Right lobe of liver (tissue), 6 donors: Measurements from ENCODE around the gene UBXN1. TPM values are rescaled to one million over a fixed set of nuclear protein-coding genes. Genes with fewer than 3 reads are reported as not detected.

Source experiments
- ATAC-seq, 4 donors: fragments of 200-7000 bp; cut with Tn5 transposase; one replicate each; pipeline ENCODE4 v1.9.1; 2020; ENCODE audit warnings: mild to moderate bottlenecking in 4 of 4, moderate library complexity in 4 of 4
- DNase-seq, 3 donors: peaks; one replicate each; pipeline ENCODE4 v3.0.0-alpha.2; 2020
- H3K27ac ChIP-seq, 3 donors: fragments of 200-600 bp; one replicate each; pipeline ENCODE4 v1.8.0; 2022
- H3K27me3 ChIP-seq, 2 donors: fragments of 200-600 bp; one replicate each; pipeline ENCODE4 v1.8.0; 2022
- H3K36me3 ChIP-seq, 4 donors: fragments of 200-600 bp; sonication (generic) in 1 of 4; one replicate each; pipeline versions ENCODE4 v1.5.1 to v1.8.0; 2017 to 2022; ENCODE audit warnings: control low read depth in 1 of 4
- H3K4me1 ChIP-seq, 4 donors: fragments of 200-600 bp; sonication (generic) in 1 of 4; one replicate each; pipeline versions ENCODE4 v1.5.1 to v1.8.0; 2017 to 2022; ENCODE audit warnings: control low read depth in 1 of 4
- H3K4me3 ChIP-seq, 3 donors: fragments of 200-600 bp; one replicate each; pipeline ENCODE4 v1.8.0; 2022
- H3K9me3 ChIP-seq, 4 donors: fragments of 200-600 bp; sonication (generic) in 1 of 4; one replicate each; pipeline versions ENCODE4 v1.5.1 to v1.8.0; 2017 to 2022; ENCODE audit warnings: control low read depth in 1 of 4
- POLR2A ChIP-seq: fragments of 450-650 bp; IDR thresholded peaks from one replicate; pipeline ENCODE4 v1.6.1; 2017; ENCODE audit warnings: antibody characterized with exemption, mild to moderate bottlenecking
- WGBS: methylation state at CpG from one replicate; pipeline ENCODE4 v1.1.6; 2018; ENCODE audit warnings: low coverage, low lambda C conversion rate; ENCODE audit not compliant: insufficient coverage; ENCODE audit errors: missing lambda C conversion rate; 5-methylcytosine and 5-hydroxymethylcytosine counted together
- intact Hi-C, 2 donors: fragments of 100-400 bp; cut with DNase I; formaldehyde crosslinking; loops; one replicate each; pipeline versions ENCODE4 v1.11.2 to v1.14.1; 2022
- total RNA-seq, 6 experiments: library from RNA; depleted of rRNA in 2 of 6; stranded (reverse); fragments of >200 nt in 2 of 6; fragmentation: NEBNext Ultra II Directional in 3 of 6; extraction: Animal tissue kit (Norgen Biotek cat#: 25700) in 3 of 6; gene quantifications; one replicate each; pipeline versions ENCODE4 v1.1.0 to v1.2.4, GENCODE V29; 2016 to 2023
- TF ChIP-seq, protein P1 (sequence below), 4 donors: fragments of 200-600 bp in 3 of 4; fragments of 450-650 bp in 1 of 4; IDR thresholded peaks; one replicate each; pipeline versions ENCODE4 v1.5.1 to v1.8.0; 2016 to 2022; ENCODE audit warnings: antibody characterized with exemption in 4 of 4, mild to moderate bottlenecking in 2 of 4
- donor health status: DM: no; HTN: yes; CAD: no.
- donor health status: DM: no; HTN: no; CAD: no.
- donor health status: DM: no; HTN: no; CAD: no.
- donor health status: DM: no; HTN: yes; CAD: no.
- donor health status: DM: no; HTN: yes; CAD: no.

UBXN1 gene
- total RNA-seq, 6 experiments from 2014 or later: 24.7 to 41.9 (median 28.0) TPM

DNA sequence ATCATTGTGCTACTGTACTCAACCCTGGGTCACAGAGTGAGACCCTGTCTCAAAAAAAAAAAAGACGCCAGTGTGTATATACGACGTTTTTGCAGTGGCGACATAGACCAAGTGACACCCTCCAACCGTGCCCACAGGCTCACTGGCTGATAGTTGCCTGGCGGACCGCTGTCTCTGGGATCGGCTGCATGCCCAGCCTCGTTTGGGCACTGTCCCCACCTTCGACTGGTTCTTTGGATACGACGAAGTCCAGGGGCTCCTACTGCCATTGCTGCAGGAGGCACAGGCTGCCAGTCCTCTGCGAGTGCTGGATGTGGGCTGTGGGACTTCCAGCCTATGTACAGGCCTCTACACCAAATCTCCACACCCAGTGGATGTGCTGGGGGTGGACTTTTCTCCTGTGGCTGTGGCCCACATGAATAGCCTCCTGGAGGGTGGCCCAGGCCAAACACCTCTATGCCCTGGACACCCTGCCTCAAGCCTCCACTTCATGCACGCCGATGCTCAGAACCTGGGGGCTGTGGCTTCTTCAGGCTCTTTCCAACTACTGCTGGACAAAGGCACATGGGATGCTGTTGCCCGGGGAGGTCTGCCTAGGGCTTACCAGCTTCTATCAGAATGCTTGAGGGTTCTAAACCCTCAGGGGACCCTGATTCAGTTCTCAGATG, 12.5 kb downstream of the UBXN1 start:
- no peaks in the 10 kb centered on the region for H3K27me3 ChIP-seq
- peaks cover 0 to 48% (median 15%) of the 10 kb centered on the region in 4 donors for H3K4me1 ChIP-seq
- WGBS: 50% methylated on average over 9 of the region's 16 CpGs
- peaks cover 0 to 15% (median 2%) of the 10 kb centered on the region in 4 donors for H3K36me3 ChIP-seq
- no peaks in the 10 kb centered on the region for H3K9me3 ChIP-seq
- ATAC-seq (no peak), DNase-seq (peak in 1 of 3 donors; percentile 55)
- peak overlapping the region; percentile 59 to 81 (median 72) for H3K27ac ChIP-seq
- no peak for TF ChIP-seq POLR2A
- TF ChIP-seq, protein P1, sequence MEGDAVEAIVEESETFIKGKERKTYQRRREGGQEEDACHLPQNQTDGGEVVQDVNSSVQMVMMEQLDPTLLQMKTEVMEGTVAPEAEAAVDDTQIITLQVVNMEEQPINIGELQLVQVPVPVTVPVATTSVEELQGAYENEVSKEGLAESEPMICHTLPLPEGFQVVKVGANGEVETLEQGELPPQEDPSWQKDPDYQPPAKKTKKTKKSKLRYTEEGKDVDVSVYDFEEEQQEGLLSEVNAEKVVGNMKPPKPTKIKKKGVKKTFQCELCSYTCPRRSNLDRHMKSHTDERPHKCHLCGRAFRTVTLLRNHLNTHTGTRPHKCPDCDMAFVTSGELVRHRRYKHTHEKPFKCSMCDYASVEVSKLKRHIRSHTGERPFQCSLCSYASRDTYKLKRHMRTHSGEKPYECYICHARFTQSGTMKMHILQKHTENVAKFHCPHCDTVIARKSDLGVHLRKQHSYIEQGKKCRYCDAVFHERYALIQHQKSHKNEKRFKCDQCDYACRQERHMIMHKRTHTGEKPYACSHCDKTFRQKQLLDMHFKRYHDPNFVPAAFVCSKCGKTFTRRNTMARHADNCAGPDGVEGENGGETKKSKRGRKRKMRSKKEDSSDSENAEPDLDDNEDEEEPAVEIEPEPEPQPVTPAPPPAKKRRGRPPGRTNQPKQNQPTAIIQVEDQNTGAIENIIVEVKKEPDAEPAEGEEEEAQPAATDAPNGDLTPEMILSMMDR (IDR thresholded peaks at IDR 0.05): no peak
- intact Hi-C loops: no loop called here
- peak overlapping the region; percentile 70 to 89 (median 75) for H3K4me3 ChIP-seq

DNA sequence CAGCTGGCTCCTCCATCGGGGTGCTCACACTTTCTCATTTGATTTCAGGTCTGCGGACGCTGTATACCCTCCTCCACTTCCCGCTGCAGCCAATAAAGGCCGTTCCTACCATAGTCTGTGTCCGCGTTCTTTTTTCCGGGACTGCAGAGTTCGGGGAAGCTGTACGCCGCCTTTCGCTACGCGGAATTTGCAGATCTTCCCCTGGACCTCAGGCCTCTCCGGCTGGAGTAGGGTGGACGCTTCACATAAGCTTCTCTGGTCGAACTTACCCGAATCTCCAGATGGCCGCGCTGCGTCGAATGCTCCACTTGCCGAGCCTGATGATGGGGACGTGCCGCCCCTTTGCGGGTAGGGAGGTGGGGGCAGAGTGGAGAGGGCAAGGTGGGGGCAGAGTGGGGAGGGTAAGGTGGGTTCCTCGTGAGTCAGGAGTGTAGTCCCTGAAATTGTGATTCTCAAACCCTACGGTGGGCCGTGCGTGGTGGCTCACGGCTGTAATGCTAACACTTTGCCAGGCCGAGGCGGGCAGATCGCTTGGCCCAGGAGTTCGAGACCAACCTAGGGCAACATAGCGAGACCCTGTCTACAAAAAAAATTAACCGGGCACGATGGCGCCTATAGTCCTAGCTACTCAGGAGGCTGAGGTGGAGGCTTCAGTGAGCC, 13.1 kb downstream of the UBXN1 start:
- peak overlapping the region; percentile 59 to 81 (median 72) for H3K27ac ChIP-seq
- TF ChIP-seq POLR2A: no peak
- peak in 2 of 3 donors; percentile 45 to 73 for DNase-seq
- intact Hi-C loops: no loop called here
- peak in 3 of 4 donors; percentile 19 to 44 (median 22) for ATAC-seq
- H3K4me3 ChIP-seq: peak overlapping the region; percentile 70 to 89 (median 75)
- peaks cover 0 to 44% (median 14%) of the 10 kb centered on the region in 4 donors for H3K4me1 ChIP-seq
- peaks cover 0 to 15% (median 2%) of the 10 kb centered on the region in 4 donors for H3K36me3 ChIP-seq
- H3K9me3 ChIP-seq: no peaks in the 10 kb centered on the region
- no peaks in the 10 kb centered on the region for H3K27me3 ChIP-seq
- WGBS: 5% methylated on average over 16 of the region's 39 CpGs

DNA sequence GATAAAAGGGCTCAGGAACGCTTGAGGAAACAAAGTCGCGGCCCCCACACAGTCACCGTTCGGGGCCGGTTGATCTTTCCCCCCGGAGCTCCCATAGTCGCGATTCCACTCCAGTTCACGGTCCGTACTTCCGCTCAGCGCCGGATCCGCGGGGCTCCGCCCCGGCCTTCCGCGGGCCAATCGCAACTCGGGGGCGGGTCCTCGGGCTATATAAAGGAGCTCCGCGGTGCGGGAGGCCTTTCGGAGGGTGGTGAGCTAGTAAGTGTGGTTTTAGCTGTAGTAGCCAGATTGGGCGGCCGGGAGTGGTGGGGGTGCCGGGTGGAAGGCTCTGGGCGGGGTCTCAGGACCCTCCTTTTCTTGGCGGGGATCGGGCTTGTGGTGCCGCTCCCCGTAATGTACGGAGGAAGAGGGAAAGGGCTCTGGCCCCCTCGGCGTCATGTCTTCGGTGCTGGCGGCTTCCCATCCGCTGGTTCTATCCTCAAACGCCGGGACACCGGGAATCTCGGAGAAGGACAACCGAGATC, 13.7 kb downstream of the UBXN1 start, which contains the start of the genes C11orf98 and CSKMT:
Gene C11orf98 (minus strand): TSS at position 136 of the 524 bp plus-strand sequence. CDS start 41 bp downstream, at position 95.
Gene CSKMT (plus strand): TSS at position 238 of the 524 bp plus-strand sequence. CDS start 568 bp downstream, outside the sequence.
- H3K4me1 ChIP-seq: peaks cover 0 to 40% (median 13%) of the 10 kb centered on the region in 4 donors
- no peaks in the 10 kb centered on the region for H3K27me3 ChIP-seq
- peaks cover 0 to 15% (median 2%) of the 10 kb centered on the region in 4 donors for H3K36me3 ChIP-seq
- peak within 1 kb of the TSS; percentile 66 to 81 (median 72) for H3K27ac ChIP-seq
- peak within 1 kb of the TSS; percentile 70 to 89 (median 75) for H3K4me3 ChIP-seq
- no peaks in the 10 kb centered on the region for H3K9me3 ChIP-seq
- WGBS: under 1% methylated on average over 26 of the region's 47 CpGs
- intact Hi-C loops: no loop called here
- peak; percentile 94 to 97 (median 95) for ATAC-seq
- peak; percentile 96 for DNase-seq
- TF ChIP-seq, protein P1 (IDR thresholded peaks at IDR 0.05): no peak
- peak; percentile 97 for TF ChIP-seq POLR2A

DNA sequence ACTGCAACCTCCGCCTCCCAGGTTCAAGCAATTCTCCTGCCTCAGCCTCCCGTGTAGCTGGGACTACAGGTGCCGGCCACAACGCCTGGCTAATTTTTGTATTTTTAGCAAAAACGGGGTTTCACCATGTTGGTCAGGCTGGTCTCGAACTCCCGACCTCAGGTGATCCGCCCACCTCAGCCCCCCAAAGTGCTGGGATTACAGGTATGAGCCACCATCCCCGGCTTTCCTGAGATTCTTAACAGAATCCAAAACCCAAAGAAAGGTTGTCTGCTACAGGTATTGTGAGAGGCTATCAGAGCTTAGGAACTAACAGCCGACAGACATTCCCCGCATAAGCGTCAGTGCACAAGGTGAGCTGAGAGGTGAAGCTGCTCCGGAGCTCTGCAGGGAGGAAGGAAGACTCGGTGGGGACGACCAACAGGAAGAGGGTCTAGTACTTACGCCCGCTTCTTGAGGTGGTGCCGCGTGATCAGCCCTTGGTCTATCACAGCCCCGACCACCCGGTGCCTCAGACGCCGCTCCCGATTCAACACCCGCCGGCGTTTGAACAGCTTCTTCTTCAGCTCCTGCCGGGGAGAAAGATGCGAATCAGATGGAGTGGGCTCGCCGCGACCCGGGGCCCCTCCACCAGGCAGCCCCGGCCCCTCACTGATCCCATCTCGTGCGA, 14.3 kb downstream of the UBXN1 start:
- WGBS: 7% methylated on average over 16 of the region's 36 CpGs
- TF ChIP-seq POLR2A: no peak
- TF ChIP-seq, protein P1 (IDR thresholded peaks at IDR 0.05): no peak
- Histone ChIP-seq H3K9me3 (no peaks in the 10 kb centered on the region), H3K4me3 (peak overlapping the region; percentile 70 to 89 (median 75)), H3K4me1 (peaks cover 0 to 35% (median 10%) of the 10 kb centered on the region in 4 donors), H3K27me3 (no peaks in the 10 kb centered on the region), H3K27ac (peak overlapping the region; percentile 66 to 81 (median 72)), H3K36me3 (peaks cover 0 to 15% (median 2%) of the 10 kb centered on the region in 4 donors)
- peak; percentile 35 to 51 (median 38) for ATAC-seq
- intact Hi-C loops: no loop called here
- no peak for DNase-seq
